HG02852 (cell line): ENCODE results near the gene VPS37B.

Experiments
- ATAC-seq: cut with Tn5 transposase; IDR thresholded peaks from one replicate; pipeline ENCODE4 v1.9.1; 2021; ENCODE audit warnings: mild to moderate bottlenecking, moderate library complexity; ENCODE audit not compliant: unreplicated experiment

VPS37B gene

GRCh38 chr12:122820138-122820537 is 75.8 kb downstream of the VPS37B start:
- ATAC-seq = no peak

GRCh38 chr12:122819209-122819785 is 76.6 kb downstream of the VPS37B start:
- no peak for ATAC-seq
